GM13976 (cell line): ENCODE data around the gene RPS14.

ENCODE experiments used
- DNase-seq: peaks from one replicate; pipeline ENCODE4 v3.0.0; 2012; ENCODE audit warnings: low spot score
- CTCF ChIP-seq: IDR thresholded peaks from 2 replicates; pipeline ENCODE4 v1.5.1; 2012; ENCODE audit warnings: borderline replicate concordance, mild to moderate bottlenecking; ENCODE audit not compliant: insufficient read depth; ENCODE audit errors: extremely low read depth, missing control alignments, control extremely low read depth
- in situ Hi-C: fragments of 300-500 bp; cut with MboI; formaldehyde crosslinking; loops from one replicate; pipeline ENCODE4 v1.12.0; 2022; ENCODE audit warnings: low sequenced_read_pairs, mixed read lengths, inconsistent platforms; ENCODE audit not compliant: unreplicated experiment

The RPS14 gene

GRCh38 chr5:150496098-150496497 lies 46.6 kb upstream of the RPS14 start:
- in situ Hi-C loops = no loop called here
- DNase-seq = no peak
- TF ChIP-seq CTCF = no peak

- in situ Hi-C loops = no loop called here
- TF ChIP-seq CTCF = no peak
- DNase-seq = no peak
Measured at GRCh38 chr5:150492621-150493020, 43.1 kb upstream of the RPS14 start.

GRCh38 chr5:150491876-150492275 lies 42.3 kb upstream of the RPS14 start:
- in situ Hi-C loops = no loop called here
- DNase-seq = no peak
- no peak for TF ChIP-seq CTCF

- in situ Hi-C loops = no loop called here
- DNase-seq = no peak
- no peak for TF ChIP-seq CTCF
Measured at GRCh38 chr5:150490754-150491153, 41.2 kb upstream of the RPS14 start.

- no peak for TF ChIP-seq CTCF
- in situ Hi-C loops = no loop called here
- no peak for DNase-seq
Measured at GRCh38 chr5:150490296-150490669, 40.7 kb upstream of the RPS14 start.

- peak; percentile 83 for DNase-seq
- TF ChIP-seq CTCF = no peak
- in situ Hi-C loops = no loop called here
Measured at GRCh38 chr5:150489360-150490295, 40.1 kb upstream of the RPS14 start.
